Activated CD4-positive, alpha-beta T cell treated with anti-CD3 and anti-CD28 coated beads, Interleukin-10, Interleukin-2, amounts not matched to agents 100 ng/mL and 50 ng/mL, durations not matched to agents 16 hours and 8 hours (primary cell): ENCODE data around the gene TBX5.

Source experiments
- DNase-seq: peaks from one replicate; pipeline ENCODE4 v3.0.0-alpha.2; 2020

The TBX5 gene

GRCh38 chr12:114404926-114405518, 922 bp downstream of the TBX5 start:
- DNase-seq = no peak

GRCh38 chr12:114404083-114404925, 1.6 kb downstream of the TBX5 start:
- DNase-seq = no peak

- DNase-seq = no peak
Observed at GRCh38 chr12:114403690-114404066, 2.3 kb downstream of the TBX5 start.

GRCh38 chr12:114403011-114403689, 2.8 kb downstream of the TBX5 start:
- DNase-seq = peak; percentile 9

- DNase-seq = no peak
Observed at GRCh38 chr12:114402084-114402717, 3.7 kb downstream of the TBX5 start.

GRCh38 chr12:114401328-114402083, 4.4 kb downstream of the TBX5 start:
- DNase-seq = no peak

GRCh38 chr12:114400925-114401324, 5.0 kb downstream of the TBX5 start:
- no peak for DNase-seq

DNA sequence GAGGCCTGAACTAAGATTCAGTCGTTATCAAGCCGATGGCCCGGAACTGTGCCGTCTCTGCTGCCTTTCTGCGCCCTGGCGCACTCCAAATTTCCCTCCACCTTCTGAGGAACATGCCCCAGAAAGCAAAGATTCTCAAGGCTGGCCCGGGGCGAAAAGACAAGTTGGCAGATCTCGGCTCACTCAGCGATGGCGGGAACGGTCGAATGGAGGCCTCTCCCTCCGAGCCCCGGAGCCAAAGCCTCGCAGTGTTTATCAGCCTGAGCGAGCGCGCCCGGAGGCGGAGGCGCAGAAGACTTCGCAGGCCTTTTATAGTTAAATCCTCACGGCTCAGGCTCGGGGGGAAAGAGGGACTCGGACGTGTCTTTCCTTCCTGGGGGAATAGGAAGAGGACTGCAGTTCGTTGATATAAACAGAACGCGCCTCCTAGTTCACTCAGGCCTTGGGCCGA, 5.6 kb downstream of the TBX5 start:
- no peak for DNase-seq

- no peak for DNase-seq
Observed at GRCh38 chr12:114399664-114400211, 6.2 kb downstream of the TBX5 start.

DNA sequence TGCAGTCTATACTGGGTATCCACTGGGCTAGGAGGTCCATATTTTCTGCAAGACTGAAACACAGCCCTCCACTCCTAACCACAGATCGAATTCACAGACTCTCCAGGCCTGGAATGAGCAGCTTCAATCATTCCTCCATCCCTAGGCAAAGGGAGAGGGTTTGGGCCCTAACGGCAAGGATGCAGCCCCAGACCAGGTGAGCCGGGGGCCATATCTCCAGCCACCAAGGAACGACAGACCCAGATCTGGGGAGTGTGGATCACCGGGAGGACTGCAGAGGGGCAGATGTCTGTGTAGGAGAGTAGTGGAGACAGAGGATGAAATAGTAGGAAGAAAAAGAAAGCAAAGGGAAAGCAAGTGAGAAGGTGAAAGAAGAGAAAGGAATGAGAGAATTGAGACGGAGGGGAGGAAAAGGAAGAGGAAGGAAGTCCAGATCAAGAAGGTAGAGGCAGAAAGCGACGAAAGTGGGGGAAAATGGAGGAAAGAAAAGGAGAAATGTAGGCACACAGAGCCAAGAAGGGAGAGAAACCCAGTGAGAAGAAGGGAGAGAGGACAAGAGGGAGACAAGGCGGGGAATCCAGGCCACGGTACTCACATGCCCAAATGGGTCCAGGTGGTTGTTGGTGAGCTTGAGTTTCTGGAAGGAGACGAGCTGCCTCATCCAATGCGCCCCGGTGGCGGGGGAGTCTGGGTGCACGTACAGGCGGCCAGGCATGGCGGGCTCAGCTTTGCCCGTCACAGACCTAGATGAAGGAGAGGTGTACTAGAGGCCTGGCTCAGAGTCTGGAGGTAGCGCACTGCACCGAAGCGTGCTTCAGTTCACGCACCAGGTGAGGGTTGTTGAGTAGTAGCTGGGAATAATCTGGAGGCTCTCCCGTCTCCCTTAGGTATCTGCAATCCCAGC, 7.7 kb downstream of the TBX5 start:
- no peak for DNase-seq

- no peak for DNase-seq
Observed at GRCh38 chr12:114396869-114397719, 8.8 kb downstream of the TBX5 start.

DNA sequence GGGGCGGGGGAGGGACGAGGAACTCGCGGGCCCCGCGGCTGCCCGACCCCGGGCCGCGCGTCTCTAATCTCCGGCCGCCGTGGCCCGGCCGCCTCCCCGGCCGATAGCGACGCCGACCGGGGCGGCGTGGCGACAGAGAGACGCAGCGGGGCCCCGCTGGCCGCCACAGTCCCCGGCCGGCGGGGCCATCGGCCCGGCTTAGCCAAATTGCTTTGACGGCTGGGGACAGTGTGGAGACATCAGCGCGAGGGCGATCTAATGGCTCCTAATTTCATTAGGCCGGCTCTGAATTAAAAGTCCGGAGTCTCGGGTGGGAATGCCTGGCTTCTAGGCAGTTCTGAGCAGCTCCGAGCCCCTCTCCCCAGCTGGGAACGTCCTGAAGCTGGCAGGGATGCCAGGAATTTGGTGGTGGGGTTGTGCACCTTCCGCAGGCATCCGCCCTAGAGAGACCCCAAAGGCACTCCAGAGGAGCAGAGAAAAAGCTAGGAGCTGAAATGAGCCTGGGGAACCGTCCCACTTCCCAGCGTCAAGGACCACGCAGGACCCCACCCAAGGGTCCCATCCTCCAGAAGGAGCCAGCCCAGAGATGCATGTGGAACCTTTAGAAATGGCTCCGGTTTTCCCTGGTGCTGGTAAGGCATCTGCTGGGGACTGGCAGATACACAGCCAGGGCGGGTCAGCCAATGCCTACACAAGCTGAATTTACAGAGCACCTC, 9.6 kb downstream of the TBX5 start:
- DNase-seq = no peak

- DNase-seq = no peak
Observed at GRCh38 chr12:114395755-114396152, 10.2 kb downstream of the TBX5 start.

DNA sequence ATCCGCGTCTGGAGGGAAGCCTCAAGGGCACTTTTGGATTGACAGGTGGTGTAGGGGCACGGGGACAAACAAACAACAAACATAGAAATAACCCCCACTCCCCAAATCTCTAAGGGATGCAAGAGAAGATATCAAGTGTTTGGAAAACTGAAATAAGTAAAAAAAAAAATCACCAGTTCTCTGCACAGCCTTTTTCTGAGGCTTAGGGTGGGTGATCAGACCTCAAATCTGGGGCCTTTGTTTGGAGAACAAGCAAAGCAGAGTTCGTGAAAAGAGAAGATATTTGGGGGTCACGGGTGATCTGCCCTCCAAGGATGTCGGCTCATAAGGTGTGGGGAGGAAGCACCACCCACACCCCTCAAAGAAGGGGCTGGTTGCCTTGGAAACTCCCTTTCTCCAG, 10.7 kb downstream of the TBX5 start:
- DNase-seq = no peak

- DNase-seq = no peak
Observed at GRCh38 chr12:114393569-114393968, 12.4 kb downstream of the TBX5 start.

DNA sequence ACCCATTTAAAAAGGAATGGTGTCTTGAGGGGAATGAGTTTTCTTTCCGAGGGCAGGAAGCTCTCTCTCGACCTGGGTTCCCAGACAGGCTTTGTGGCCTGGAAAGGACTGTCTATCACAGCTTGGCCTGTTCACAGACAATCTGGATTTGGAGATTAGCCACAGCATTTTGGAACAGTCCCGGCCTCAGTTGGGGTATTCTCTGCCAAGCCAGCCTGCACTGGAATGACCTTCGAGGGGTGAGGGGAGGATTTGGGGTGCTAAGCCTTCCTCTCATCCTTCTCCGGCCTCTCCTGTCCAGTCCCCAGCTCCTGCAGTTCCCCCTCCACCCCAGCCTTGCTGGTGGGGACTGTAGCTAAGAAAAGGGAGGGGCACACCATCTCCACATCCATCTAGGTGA, 13.0 kb downstream of the TBX5 start:
- DNase-seq = no peak

DNA sequence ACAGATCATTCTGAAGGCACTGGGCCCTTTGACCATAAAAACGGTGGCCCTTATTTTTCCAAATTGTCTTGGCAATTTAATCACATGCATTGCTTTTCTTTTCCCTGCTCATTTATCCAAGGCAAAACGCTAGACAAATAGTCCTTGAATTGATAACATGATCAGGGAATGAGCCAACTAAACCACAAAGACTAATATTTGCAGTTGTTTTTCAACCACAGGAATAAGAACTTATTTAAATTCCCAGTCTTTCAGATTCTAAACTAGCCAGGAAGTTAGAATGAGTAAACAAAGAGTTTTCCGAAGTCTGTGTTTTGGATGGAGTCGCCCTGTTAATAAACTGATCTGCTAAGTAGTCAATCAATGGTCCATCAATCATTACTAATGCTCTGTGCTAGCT, 14.9 kb downstream of the TBX5 start:
- DNase-seq = no peak

- DNase-seq = no peak
Observed at GRCh38 chr12:114384739-114385138, 21.2 kb downstream of the TBX5 start.

GRCh38 chr12:114381177-114381576, 24.8 kb downstream of the TBX5 start:
- DNase-seq = no peak

DNA sequence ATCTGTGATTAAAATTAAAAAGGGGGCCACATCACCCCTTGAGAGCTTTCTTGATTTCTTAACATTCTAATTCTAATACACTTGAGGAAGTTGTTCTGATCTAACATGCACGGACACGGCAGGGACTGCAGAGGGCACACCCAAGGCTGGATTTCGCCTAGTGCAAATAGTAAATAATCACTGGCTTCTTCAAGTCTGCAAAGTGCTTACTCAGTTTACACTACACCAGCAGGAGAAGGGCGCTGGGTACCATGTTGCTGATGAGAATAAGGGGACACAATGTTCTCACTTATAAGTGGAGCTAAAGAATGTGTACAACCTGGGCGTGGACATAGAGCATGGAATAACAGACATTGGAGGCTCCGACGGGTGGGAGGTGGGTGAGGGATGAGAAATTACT, 34.2 kb downstream of the TBX5 start:
- DNase-seq = no peak
